ENCODE data around the gene SMG9.
"Not testable (repeated sequence)": the region's sequence is repeated elsewhere in the genome, so short reads cannot be mapped to it uniquely, and the experiment has no call there.

SMG9 gene

GRCh38 chr19:43687660-43687997 lies 67.1 kb downstream of the SMG9 start:
- DNase-seq = no peak

GRCh38 chr19:43684326-43684725 lies 70.4 kb downstream of the SMG9 start:
- DNase-seq = no peak

GRCh38 chr19:43683905-43684304 lies 70.9 kb downstream of the SMG9 start:
- no peak for DNase-seq

- peak; percentile 36 for DNase-seq
These were observed 71.7 kb downstream of the SMG9 start for GRCh38 chr19:43682824-43683661.

GRCh38 chr19:43682269-43682668 lies 72.5 kb downstream of the SMG9 start:
- DNase-seq = not testable (repeated sequence)

GRCh38 chr19:43681821-43682220 lies 72.9 kb downstream of the SMG9 start:
- DNase-seq = no peak

GRCh38 chr19:43678512-43679261 lies 76.1 kb downstream of the SMG9 start:
- no peak for DNase-seq

Data from OCI-M1 (cell line).